Measurements from ENCODE around the gene RBM24. TPM values are rescaled to one million over a fixed set of nuclear protein-coding genes. Genes with fewer than 3 reads are reported as not detected.

Gene RBM24
- total and polyA plus RNA-seq, 2 of the 13 experiments (the other 11 are each of a cell fraction or from before 2014, with no cell fraction given) = 1.5 to 14.2 TPM

DNA sequence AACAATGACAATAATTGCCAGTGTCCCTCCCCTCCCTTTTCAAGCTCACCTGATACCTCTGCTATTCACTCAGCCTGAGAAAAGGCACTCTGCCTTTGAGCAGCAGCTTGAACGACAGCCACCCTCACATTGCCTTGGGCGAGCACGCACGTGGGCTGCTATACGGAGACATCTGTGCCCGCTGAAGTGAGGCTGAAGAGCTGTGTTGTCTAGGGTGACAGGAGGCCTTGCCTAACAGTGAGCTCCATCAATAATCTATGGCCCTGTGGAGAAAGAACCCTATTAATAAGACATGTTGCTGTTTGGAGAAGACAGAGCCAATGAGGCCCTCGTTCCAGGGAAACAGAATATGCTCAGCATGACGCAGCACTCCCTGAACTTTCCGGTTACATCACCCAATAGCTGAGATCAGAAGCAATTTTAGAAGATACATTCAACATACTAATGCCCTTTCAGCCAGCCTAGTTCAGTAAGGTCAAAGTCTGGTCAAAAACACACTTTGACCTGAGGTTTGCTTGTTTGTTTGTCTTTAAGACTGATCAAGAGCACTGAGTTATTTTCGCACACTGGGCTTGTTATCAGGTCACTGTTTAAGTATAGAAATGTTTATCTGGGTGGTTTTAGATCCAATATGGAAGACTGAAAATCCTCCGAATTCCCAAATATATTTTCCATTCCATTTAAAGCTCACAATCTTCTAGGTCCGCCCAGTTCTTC is 30.6 kb downstream of the RBM24 start (continued):
- TF ChIP-seq, protein P1, sequence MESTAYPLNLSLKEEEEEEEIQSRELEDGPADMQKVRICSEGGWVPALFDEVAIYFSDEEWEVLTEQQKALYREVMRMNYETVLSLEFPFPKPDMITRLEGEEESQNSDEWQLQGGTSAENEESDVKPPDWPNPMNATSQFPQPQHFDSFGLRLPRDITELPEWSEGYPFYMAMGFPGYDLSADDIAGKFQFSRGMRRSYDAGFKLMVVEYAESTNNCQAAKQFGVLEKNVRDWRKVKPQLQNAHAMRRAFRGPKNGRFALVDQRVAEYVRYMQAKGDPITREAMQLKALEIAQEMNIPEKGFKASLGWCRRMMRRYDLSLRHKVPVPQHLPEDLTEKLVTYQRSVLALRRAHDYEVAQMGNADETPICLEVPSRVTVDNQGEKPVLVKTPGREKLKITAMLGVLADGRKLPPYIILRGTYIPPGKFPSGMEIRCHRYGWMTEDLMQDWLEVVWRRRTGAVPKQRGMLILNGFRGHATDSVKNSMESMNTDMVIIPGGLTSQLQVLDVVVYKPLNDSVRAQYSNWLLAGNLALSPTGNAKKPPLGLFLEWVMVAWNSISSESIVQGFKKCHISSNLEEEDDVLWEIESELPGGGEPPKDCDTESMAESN (CRISPR knock-in tag; conservative IDR thresholded peaks at IDR 0.05) = peak; percentile 68; the same call in 1 of the 2 replicates
- TF ChIP-seq MXD4 (CRISPR knock-in tag; IDR thresholded peaks at IDR 0.05) (peak; percentile 95), E2F5 (CRISPR knock-in tag; conservative IDR thresholded peaks at IDR 0.05) (no peak), ZNF569 (CRISPR knock-in tag; IDR thresholded peaks at IDR 0.05; ENCODE audit: borderline replicate concordance) (no peak), NFYC (CRISPR knock-in tag; IDR thresholded peaks at IDR 0.05) (peak; percentile 42; the same call in 1 of the 2 replicates), SMARCE1 (IDR thresholded peaks at IDR 0.05; ENCODE audit: borderline replicate concordance) (no peak), ZSCAN31 (CRISPR knock-in tag; IDR thresholded peaks at IDR 0.05; ENCODE audit: low read depth) (peak; percentile 81; the same call in 1 of the 2 replicates), HMGXB4 (CRISPR knock-in tag; IDR thresholded peaks at IDR 0.05; ENCODE audit: borderline replicate concordance in 1 of 2, low read depth in 1 of 2) (peak; percentile 42 to 74; a peak in 2 of 4 replicates), ZFP1 (CRISPR knock-in tag; IDR thresholded peaks at IDR 0.05) (no peak; the same call in 1 of the 2 replicates), FOSL2 (CRISPR knock-in tag; IDR thresholded peaks at IDR 0.05) (peak; percentile 94), ZNF737 (CRISPR knock-in tag; IDR thresholded peaks at IDR 0.05; ENCODE audit: borderline replicate concordance) (no peak), DPF2 (CRISPR knock-in tag; IDR thresholded peaks at IDR 0.05; ENCODE audit: borderline replicate concordance, low read depth) (peak; percentile 76; the same call in 1 of the 2 replicates), SALL1 (CRISPR knock-in tag; IDR thresholded peaks at IDR 0.05) (peak; percentile 99), ZNF792 (CRISPR knock-in tag; IDR thresholded peaks at IDR 0.05) (no peak), ARID2 (CRISPR knock-in tag; IDR thresholded peaks at IDR 0.05; ENCODE audit: borderline replicate concordance) (no peak; the same call in 1 of the 2 replicates), ZNF34 (CRISPR knock-in tag; IDR thresholded peaks at IDR 0.05; ENCODE audit: borderline replicate concordance) (peak; percentile 87; the same call in 1 of the 2 replicates), KMT2A (CRISPR knock-in tag; IDR thresholded peaks at IDR 0.05) (peak; percentile 79; the same call in 1 of the 2 replicates)
- TF ChIP-seq, protein P2, sequence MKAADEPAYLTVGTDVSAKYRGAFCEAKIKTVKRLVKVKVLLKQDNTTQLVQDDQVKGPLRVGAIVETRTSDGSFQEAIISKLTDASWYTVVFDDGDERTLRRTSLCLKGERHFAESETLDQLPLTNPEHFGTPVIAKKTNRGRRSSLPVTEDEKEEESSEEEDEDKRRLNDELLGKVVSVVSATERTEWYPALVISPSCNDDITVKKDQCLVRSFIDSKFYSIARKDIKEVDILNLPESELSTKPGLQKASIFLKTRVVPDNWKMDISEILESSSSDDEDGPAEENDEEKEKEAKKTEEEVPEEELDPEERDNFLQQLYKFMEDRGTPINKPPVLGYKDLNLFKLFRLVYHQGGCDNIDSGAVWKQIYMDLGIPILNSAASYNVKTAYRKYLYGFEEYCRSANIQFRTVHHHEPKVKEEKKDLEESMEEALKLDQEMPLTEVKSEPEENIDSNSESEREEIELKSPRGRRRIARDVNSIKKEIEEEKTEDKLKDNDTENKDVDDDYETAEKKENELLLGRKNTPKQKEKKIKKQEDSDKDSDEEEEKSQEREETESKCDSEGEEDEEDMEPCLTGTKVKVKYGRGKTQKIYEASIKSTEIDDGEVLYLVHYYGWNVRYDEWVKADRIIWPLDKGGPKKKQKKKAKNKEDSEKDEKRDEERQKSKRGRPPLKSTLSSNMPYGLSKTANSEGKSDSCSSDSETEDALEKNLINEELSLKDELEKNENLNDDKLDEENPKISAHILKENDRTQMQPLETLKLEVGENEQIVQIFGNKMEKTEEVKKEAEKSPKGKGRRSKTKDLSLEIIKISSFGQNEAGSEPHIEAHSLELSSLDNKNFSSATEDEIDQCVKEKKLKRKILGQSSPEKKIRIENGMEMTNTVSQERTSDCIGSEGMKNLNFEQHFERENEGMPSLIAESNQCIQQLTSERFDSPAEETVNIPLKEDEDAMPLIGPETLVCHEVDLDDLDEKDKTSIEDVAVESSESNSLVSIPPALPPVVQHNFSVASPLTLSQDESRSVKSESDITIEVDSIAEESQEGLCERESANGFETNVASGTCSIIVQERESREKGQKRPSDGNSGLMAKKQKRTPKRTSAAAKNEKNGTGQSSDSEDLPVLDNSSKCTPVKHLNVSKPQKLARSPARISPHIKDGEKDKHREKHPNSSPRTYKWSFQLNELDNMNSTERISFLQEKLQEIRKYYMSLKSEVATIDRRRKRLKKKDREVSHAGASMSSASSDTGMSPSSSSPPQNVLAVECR (CRISPR knock-in tag; IDR thresholded peaks at IDR 0.05; ENCODE audit: borderline replicate concordance) = peak; percentile 68; the same call in 1 of the 2 replicates
- TF ChIP-seq, protein P3, sequence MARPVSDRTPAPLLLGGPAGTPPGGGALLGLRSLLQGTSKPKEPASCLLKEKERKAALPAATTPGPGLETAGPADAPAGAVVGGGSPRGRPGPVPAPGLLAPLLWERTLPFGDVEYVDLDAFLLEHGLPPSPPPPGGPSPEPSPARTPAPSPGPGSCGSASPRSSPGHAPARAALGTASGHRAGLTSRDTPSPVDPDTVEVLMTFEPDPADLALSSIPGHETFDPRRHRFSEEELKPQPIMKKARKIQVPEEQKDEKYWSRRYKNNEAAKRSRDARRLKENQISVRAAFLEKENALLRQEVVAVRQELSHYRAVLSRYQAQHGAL (CRISPR knock-in tag; IDR thresholded peaks at IDR 0.05; ENCODE audit: not compliant biosample characterization) = no peak

Data from HepG2 (cell line).